HepG2 (cell line): ENCODE measurements around the gene SFRP4. TPM values are rescaled to one million over a fixed set of nuclear protein-coding genes. Genes with fewer than 3 reads are reported as not detected.

Experiments
- ATAC-seq: fragments of 200-7000 bp; cut with Tn5 transposase; 3 replicates; pipeline ENCODE4 v1.9.1; 2020; ENCODE audit warnings: mild to moderate bottlenecking, moderate library complexity
- BruUV-seq: library from RNA; stranded (reverse); fragments of 400-500 nt; replicated peaks from 2 replicates; lab custom pipeline; 2021; lab: Mats Ljungman, UMichigan
- CTCF ChIA-PET: fragments of 300-600 bp; formaldehyde crosslinking; extraction: SDS; loops from one replicate; lab custom pipeline; 2021; ENCODE audit warnings: low total read pairs, inconsistent platforms, low intra/inter-chr PET ratio; lab: Yijun Ruan, JAX
- POLR2A ChIA-PET: fragments of 350-600 bp; sonication (Branson Sonifier 250); formaldehyde crosslinking; loops from one replicate; lab custom pipeline; 2020; ENCODE audit warnings: antibody characterized with exemption, inconsistent platforms; lab: Yijun Ruan, JAX
- DNase-seq: peaks from one replicate; pipeline ENCODE4 v3.0.0-alpha.2; 2015; ENCODE audit warnings: low spot score
- FAIRE-seq: peaks from 3 replicates; lab custom pipeline; 2011; peaks lifted over from hg19 to GRCh38; lab: Jason Lieb, UNC
- H2AFZ ChIP-seq: one replicate; pipeline ENCODE4 v1.6.1; 2011; ENCODE audit warnings: low read length, inconsistent platforms
- H3K27ac ChIP-seq: fragments of 300-600 bp; 3 replicates; pipeline ENCODE4 v1.8.0; 2011; ENCODE audit warnings: mixed run types, mild to moderate bottlenecking, mixed read lengths, low read length, inconsistent platforms; ENCODE audit not compliant: insufficient read depth; ENCODE audit errors: extremely low read length
- H3K27me3 ChIP-seq, 2 experiments: fragments of 200-600 bp in 1 of 2; 2 replicates in 1 of 2; 3 replicates in 1 of 2; pipeline versions ENCODE4 v1.6.0 to v1.8.0; 2011; ENCODE audit warnings: low read length in 2 of 2, mild to moderate bottlenecking in 2 of 2, moderate library complexity in 2 of 2, inconsistent platforms in 1 of 2; ENCODE audit not compliant: insufficient read depth in 2 of 2, control insufficient read depth in 1 of 2
- H3K36me3 ChIP-seq, 2 experiments: fragments of 200-600 bp in 1 of 2; replicated peaks in 1 of 2; 2 replicates in 1 of 2; 3 replicates in 1 of 2; pipeline versions ENCODE4 v1.5.1 to v1.8.0; 2011; ENCODE audit warnings: low read length in 2 of 2, inconsistent platforms in 1 of 2; ENCODE audit not compliant: insufficient read depth in 2 of 2, control insufficient read depth in 1 of 2
- H3K4me1 ChIP-seq: 2 replicates; pipeline ENCODE4 v1.5.1; 2012; ENCODE audit warnings: low read length, inconsistent platforms; ENCODE audit not compliant: insufficient read depth
- H3K4me2 ChIP-seq: 2 replicates; pipeline ENCODE4 v1.6.0; 2011; ENCODE audit warnings: low read depth, low read length, inconsistent platforms
- H3K4me3 ChIP-seq, 3 experiments: fragments of 200-600 bp in 1 of 3; sonication (generic), shearing (Covaris generic) in 1 of 3; replicated peaks in 1 of 3; 2 replicates each; pipeline ENCODE4 v1.5.1; 2011 to 2016; ENCODE audit warnings: low read length in 3 of 3, inconsistent platforms in 2 of 3, low read depth in 2 of 3, mild to moderate bottlenecking in 2 of 3, control low read depth in 1 of 3, mixed read lengths in 1 of 3; ENCODE audit not compliant: insufficient read depth in 1 of 3
- H3K79me2 ChIP-seq: one replicate; pipeline ENCODE4 v1.6.1; 2011; ENCODE audit warnings: low read length, inconsistent platforms; ENCODE audit not compliant: insufficient read depth
- H3K9ac ChIP-seq: 2 replicates; pipeline ENCODE4 v1.6.0; 2011; ENCODE audit warnings: mild to moderate bottlenecking, low read depth, low read length, inconsistent platforms; ENCODE audit not compliant: insufficient read depth
- H3K9me3 ChIP-seq: 2 replicates; pipeline ENCODE4 v1.5.1; 2012; ENCODE audit warnings: mild to moderate bottlenecking, low read length
- H4K20me1 ChIP-seq: 2 replicates; pipeline ENCODE4 v1.6.0; 2011; ENCODE audit warnings: inconsistent platforms, mild to moderate bottlenecking, low read length, moderate library complexity; ENCODE audit not compliant: insufficient read depth
- ADNP ChIP-seq: sonication (generic); formaldehyde crosslinking; IDR thresholded peaks from 2 replicates; pipeline ENCODE4 v1.4.0; 2020; ENCODE audit warnings: missing genetic modification reagents
- CEBPB ChIP-seq: IDR thresholded peaks from 2 replicates; pipeline ENCODE4 v1.6.1; 2011; ENCODE audit warnings: low read depth, low read length, improper control_type of control experiment, borderline replicate concordance
- CEBPG ChIP-seq: IDR thresholded peaks from 2 replicates; pipeline ENCODE4 v1.6.1; 2016
- IRX3 ChIP-seq: sonication (generic); formaldehyde crosslinking; IDR thresholded peaks from 2 replicates; pipeline ENCODE4 v1.8.1; 2023; ENCODE audit warnings: mild to moderate bottlenecking, low read depth, missing genetic modification reagents, borderline replicate concordance
- NFAT5 ChIP-seq: sonication (generic); formaldehyde crosslinking; IDR thresholded peaks from 2 replicates; pipeline ENCODE4 v1.4.0; 2020; ENCODE audit warnings: missing genetic modification reagents
- NR2C2 ChIP-seq: sonication (generic); formaldehyde crosslinking; IDR thresholded peaks from 2 replicates; pipeline ENCODE4 v1.4.0; 2020; ENCODE audit warnings: missing genetic modification reagents, mild to moderate bottlenecking, moderate library complexity, borderline replicate concordance
- PITX1 ChIP-seq: sonication (generic); formaldehyde crosslinking; IDR thresholded peaks from 2 replicates; pipeline ENCODE4 v1.5.1; 2020; ENCODE audit warnings: mild to moderate bottlenecking, missing genetic modification reagents
- RELA ChIP-seq: sonication (generic); formaldehyde crosslinking; IDR thresholded peaks from 2 replicates; pipeline ENCODE4 v1.4.0; 2020; ENCODE audit warnings: missing genetic modification reagents
- SMC3 ChIP-seq: IDR thresholded peaks from 2 replicates; pipeline ENCODE4 v1.6.1; 2011; ENCODE audit warnings: low read length, improper control_type of control experiment
- ZC3H13 ChIP-seq: sonication (generic); formaldehyde crosslinking; IDR thresholded peaks from 2 replicates; pipeline ENCODE4 v1.8.1; 2023; ENCODE audit warnings: mild to moderate bottlenecking, missing genetic modification reagents, moderate library complexity
- ZNF335 ChIP-seq: sonication (generic); formaldehyde crosslinking; IDR thresholded peaks from 2 replicates; pipeline ENCODE4 v1.4.0; 2020; ENCODE audit warnings: missing genetic modification reagents
- WGBS: methylation state at CpG from one replicate; pipeline ENCODE4 v1.1.6; 2017; ENCODE audit warnings: low lambda C conversion rate; 5-methylcytosine and 5-hydroxymethylcytosine counted together
- in situ Hi-C: cut with HindIII; loops from 2 replicates; pipeline ENCODE4 v1.10.0; 2017; ENCODE audit warnings: low pct_unique_long_range_greater_than_20kb; ENCODE audit not compliant: extremely low pct_ligation_motif_present
- intact Hi-C: fragments of 100-400 bp; cut with micrococcal nuclease; formaldehyde crosslinking; loops from one replicate; pipeline ENCODE4 v1.10.0; 2022; ENCODE audit not compliant: unreplicated experiment
- polyA plus RNA-seq, 8 experiments: library from polyadenylated mRNA; depleted of rRNA in 3 of 8; stranded (reverse) in 7 of 8; unstranded in 1 of 8; fragments of >200 nt; fragmentation: Illumina TruSeq in 4 of 8; extraction: Trizol in 4 of 8; gene quantifications; 2 replicates each; pipeline versions ENCODE4 v1.2.1 to v1.2.3, GENCODE V29; 2011 to 2016; ENCODE audit warnings: low read depth in 4 of 8, missing spikeins in 1 of 8, mixed read lengths in 1 of 8; ENCODE audit not compliant: insufficient read depth in 1 of 8
- total RNA-seq, 5 experiments: library from RNA; depleted of rRNA; stranded (reverse); fragments of >200 nt; fragmentation: Illumina TruSeq; extraction: Trizol; gene quantifications; 2 replicates each; pipeline ENCODE4 v1.2.3, GENCODE V29; 2016; ENCODE audit warnings: low read depth in 1 of 5
- TF ChIP-seq, protein P1 (sequence below): sonication (generic); formaldehyde crosslinking; IDR thresholded peaks from 2 replicates; pipeline ENCODE4 v1.4.0; 2020; ENCODE audit warnings: missing genetic modification reagents, mild to moderate bottlenecking, borderline replicate concordance
- TF ChIP-seq, protein P2 (sequence below): sonication (generic); formaldehyde crosslinking; IDR thresholded peaks from 2 replicates; pipeline ENCODE4 v1.5.0; 2020; ENCODE audit warnings: missing genetic modification reagents

Gene SFRP4
- total and polyA plus RNA-seq, 2 of the 13 experiments (the other 11 are each of a cell fraction or from before 2014, with no cell fraction given) = 0.96 to 1.8 TPM

- Histone ChIP-seq H3K27me3 (no peaks in the 10 kb centered on the region), H3K4me3 (no peak overlapping the region), H3K4me2 (peak overlapping the region; percentile 19), H3K9me3 (no peaks in the 10 kb centered on the region), H3K27ac (no peak overlapping the region), H3K4me1 (peaks cover 29% of the 10 kb centered on the region), H3K79me2 (no peaks in the 10 kb centered on the region), H4K20me1 (no peaks in the 10 kb centered on the region), H2AFZ (no peak overlapping the region), H3K9ac (no peak overlapping the region), H3K36me3 (no peaks in the 10 kb centered on the region)
- in situ Hi-C loops (loop anchor here (5.0 to 25.0 kb wide), 3 partner anchors 203 to 436 kb away; no protein-coding TSS in a partner anchor), intact Hi-C loops (loop anchor here (1.0 to 5.0 kb wide), 5 partner anchors 15 to 436 kb away; partner anchors contain the start of gene SFRP4)
- no TSS peak for BruUV-seq
- ChIA-PET POLR2A (interaction anchor here (2.5 kb wide), 1 partner anchor 15 kb away, joined by 16 read pairs; the partner anchor contains the start of gene SFRP4), CTCF (interaction anchor here (1.2 to 3.1 kb wide), 3 partner anchors 205 to 435 kb away, joined by 5 to 53 read pairs (median 13); no protein-coding TSS in a partner anchor)
- ATAC-seq (peak; percentile 80), DNase-seq (peak; percentile 56), FAIRE-seq (peak; percentile 48)
- WGBS = 5% methylated on average over 6 of the region's 6 CpGs
- TF ChIP-seq NR2C2 (CRISPR knock-in tag) = no peak
- TF ChIP-seq RELA (CRISPR knock-in tag) = no peak
- TF ChIP-seq, protein P1, sequence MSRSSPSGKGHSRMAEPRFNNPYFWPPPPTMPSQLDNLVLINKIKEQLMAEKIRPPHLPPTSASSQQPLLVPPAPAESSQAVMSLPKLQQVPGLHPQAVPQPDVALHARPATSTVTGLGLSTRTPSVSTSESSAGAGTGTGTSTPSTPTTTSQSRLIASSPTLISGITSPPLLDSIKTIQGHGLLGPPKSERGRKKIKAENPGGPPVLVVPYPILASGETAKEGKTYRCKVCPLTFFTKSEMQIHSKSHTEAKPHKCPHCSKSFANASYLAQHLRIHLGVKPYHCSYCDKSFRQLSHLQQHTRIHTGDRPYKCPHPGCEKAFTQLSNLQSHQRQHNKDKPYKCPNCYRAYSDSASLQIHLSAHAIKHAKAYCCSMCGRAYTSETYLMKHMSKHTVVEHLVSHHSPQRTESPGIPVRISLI (CRISPR knock-in tag) = peak; percentile 95
- TF ChIP-seq ZNF335 (CRISPR knock-in tag) = no peak
- TF ChIP-seq ZC3H13 = no peak
- 0 out of 2 replicates have a peak, but pooled peaks have one; percentile 33 for TF ChIP-seq CEBPG (CRISPR knock-in tag)
- TF ChIP-seq CEBPB = 0 out of 2 replicates have a peak, but pooled peaks have one; percentile 3
- no peak for TF ChIP-seq ADNP (CRISPR knock-in tag)
- TF ChIP-seq, protein P2, sequence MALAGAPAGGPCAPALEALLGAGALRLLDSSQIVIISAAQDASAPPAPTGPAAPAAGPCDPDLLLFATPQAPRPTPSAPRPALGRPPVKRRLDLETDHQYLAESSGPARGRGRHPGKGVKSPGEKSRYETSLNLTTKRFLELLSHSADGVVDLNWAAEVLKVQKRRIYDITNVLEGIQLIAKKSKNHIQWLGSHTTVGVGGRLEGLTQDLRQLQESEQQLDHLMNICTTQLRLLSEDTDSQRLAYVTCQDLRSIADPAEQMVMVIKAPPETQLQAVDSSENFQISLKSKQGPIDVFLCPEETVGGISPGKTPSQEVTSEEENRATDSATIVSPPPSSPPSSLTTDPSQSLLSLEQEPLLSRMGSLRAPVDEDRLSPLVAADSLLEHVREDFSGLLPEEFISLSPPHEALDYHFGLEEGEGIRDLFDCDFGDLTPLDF (CRISPR knock-in tag) = no peak
- no peak for TF ChIP-seq IRX3 (CRISPR knock-in tag)
- peak; percentile 82 for TF ChIP-seq SMC3
- TF ChIP-seq PITX1 (CRISPR knock-in tag) = no peak
- TF ChIP-seq NFAT5 = no peak
Measured at GRCh38 chr7:37901236-37901827, 15.3 kb downstream of the SFRP4 start.
